ENCODE measurements around the gene ANO9.
"Not testable (repeated sequence)": the region's sequence is repeated elsewhere in the genome, so short reads cannot be mapped to it uniquely, and the experiment has no call there.

Gene ANO9

GRCh38 chr11:403021-403760, 38.6 kb downstream of the ANO9 start:
- DNase-seq (ENCODE audit: low spot score): no peak

DNA sequence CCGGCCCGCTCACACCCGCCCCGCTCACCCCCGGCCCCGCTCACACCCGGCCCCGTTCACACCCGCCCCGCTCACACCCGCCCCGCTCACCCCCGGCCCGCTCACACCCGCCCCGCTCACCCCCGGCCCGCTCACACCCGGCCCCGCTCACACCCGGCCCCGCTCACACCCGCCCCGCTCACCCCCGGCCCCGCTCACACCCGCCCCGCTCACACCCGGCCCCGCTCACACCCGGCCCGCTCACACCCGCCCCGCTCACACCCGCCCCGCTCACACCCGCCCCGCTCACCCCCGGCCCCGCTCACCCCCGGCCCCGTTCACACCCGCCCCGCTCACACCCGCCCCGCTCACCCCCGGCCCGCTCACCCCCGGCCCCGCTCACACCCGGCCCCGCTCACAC, 40.6 kb downstream of the ANO9 start:
- DNase-seq (ENCODE audit: low spot score): not testable (repeated sequence)

- DNase-seq (ENCODE audit: low spot score): no peak
These were observed 41.5 kb downstream of the ANO9 start for GRCh38 chr11:400241-400689.

GRCh38 chr11:399731-400211, 42.0 kb downstream of the ANO9 start:
- no peak for DNase-seq (ENCODE audit: low spot score)

- peak; percentile 45 for DNase-seq (ENCODE audit: low spot score)
These were observed 43.0 kb downstream of the ANO9 start for GRCh38 chr11:398826-399225.

- peak; percentile 47 for DNase-seq (ENCODE audit: low spot score)
These were observed 44.8 kb downstream of the ANO9 start for GRCh38 chr11:396948-397548.

GRCh38 chr11:396511-396947, 45.3 kb downstream of the ANO9 start:
- peak; percentile 45 for DNase-seq (ENCODE audit: low spot score)

- DNase-seq (ENCODE audit: low spot score): no peak
These were observed 45.9 kb downstream of the ANO9 start for GRCh38 chr11:395866-396265.

GRCh38 chr11:394858-395655, 46.8 kb downstream of the ANO9 start:
- no peak for DNase-seq (ENCODE audit: low spot score)

GRCh38 chr11:394034-394857, 47.6 kb downstream of the ANO9 start, which contains the start of gene PKP3:
Gene PKP3, plus strand, starts transcription at chr11:394209. Its CDS starts 84 bp downstream, at chr11:394293.
- no peak for DNase-seq (ENCODE audit: low spot score)

GRCh38 chr11:393219-394033, 48.4 kb downstream of the ANO9 start:
- DNase-seq (ENCODE audit: low spot score): peak; percentile 89

DNA sequence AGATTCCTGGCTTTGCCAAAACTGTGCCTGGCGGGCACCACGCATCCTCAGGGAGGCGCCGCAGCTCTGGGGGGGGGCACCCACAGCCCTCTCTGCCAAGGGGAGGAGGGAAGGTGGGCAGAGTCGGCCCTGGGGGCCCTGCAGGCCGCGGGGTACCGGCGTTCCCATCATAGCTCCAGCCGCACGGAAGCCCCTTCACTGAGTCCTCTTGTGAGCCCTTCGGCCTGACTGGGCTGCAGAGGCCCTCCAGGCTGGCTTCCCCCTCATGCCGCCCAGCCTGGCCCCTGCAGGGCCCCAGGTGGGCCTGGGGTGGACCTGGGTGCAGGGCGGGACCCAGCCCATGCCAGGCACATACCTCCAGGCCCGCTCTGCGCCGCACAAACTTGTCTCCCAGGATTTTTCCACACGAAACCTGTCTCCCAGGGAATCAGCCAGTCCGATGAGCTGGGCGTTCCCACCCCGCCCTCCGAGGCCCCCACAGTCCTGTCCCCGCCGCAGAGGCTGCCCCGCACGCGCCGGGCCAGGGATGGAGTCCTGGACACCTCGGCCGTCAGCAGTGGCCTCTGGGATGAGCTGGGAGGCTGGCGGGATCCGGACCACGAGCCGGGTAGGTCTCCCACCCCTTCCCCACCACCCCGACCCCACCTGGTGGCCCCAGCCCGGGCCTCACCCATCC, 49.6 kb downstream of the ANO9 start:
- DNase-seq (ENCODE audit: low spot score): no peak

DNA sequence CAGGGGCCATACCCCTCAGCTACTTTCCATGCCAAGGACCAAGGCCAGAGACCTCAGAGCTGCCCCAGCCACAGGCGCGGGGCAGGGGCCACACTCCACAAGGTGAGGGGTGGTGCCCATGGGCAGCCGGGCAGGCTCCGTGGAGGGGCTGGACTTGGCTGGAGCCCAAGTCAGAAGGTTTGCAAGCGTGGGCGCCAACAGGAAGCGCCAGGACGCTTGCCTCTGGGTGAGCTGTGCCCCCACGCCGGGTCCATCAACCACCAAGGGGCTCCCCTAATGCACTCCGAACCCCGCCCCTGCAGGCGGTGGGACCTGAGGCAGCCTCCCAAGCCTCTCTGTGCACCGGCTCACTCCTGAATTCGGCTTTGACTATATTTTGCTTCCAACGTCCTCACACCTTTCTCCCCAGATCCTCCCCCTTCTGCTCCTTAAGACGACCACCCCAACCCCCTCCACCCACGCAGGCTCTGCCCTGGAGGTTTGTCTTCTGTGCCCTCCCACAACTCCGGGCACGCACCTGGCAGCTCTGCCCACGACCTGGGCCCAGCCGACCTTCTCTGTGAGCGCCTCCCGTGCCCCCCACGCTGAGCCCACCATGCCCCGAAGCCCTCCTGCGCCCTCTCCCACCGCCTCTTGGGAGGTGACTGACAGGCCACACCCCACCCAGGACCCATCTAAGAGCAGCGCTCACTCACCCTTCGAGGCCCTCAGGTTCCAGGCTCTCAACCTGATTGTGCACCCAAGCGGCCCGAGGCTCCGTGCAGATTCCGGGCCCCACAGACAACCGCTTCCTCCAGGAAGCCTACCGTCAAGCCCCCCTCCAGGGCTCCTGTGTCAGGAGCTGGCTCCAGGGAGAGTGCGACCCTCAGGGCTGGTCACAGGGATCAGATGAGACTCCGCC, 50.4 kb downstream of the ANO9 start:
- no peak for DNase-seq (ENCODE audit: low spot score)

DNA sequence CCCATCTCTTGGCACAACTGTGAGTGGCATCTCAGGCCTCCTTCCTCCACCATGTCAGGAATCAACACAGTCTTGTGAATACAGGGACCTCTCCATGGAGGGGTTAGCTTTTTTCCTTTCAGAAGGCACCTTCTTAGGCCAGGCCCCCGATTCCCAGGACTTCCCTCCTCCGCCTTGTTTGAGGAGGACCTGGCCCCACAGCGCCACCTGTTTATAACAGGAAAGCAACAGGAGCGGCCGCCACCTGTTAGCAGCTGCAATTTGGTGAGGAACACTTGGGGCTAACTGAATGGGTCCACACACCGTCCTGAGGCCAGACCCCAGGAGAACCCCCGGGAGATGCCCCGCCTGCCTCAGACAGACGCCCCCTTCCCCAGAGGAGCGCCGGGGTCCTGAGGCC, 51.6 kb downstream of the ANO9 start:
- DNase-seq (ENCODE audit: low spot score): no peak

GRCh38 chr11:389369-389768, 52.4 kb downstream of the ANO9 start:
- DNase-seq (ENCODE audit: low spot score): not testable (repeated sequence)

GRCh38 chr11:387193-387793, 54.5 kb downstream of the ANO9 start:
- no peak for DNase-seq (ENCODE audit: low spot score)

DNA sequence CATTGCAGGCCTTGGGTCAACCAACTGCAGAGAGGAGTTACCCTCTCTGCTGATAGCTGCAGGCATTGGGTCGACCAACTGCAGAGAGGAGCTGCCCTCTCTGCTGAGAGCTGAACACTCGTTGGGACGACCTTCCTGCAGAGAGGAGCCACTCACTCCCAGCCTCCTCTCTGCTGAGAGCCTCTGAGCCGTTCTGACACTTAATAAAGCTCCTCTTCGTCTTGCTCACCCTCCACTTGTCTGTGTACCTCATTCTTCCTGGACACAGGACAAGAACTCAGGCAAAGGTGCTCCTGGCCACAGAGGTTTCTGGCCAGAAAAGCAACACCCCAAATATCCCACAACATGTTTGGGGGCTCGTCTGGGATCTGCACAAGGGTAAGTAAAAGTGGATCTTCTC, 55.3 kb downstream of the ANO9 start:
- no peak for DNase-seq (ENCODE audit: low spot score)

DNA sequence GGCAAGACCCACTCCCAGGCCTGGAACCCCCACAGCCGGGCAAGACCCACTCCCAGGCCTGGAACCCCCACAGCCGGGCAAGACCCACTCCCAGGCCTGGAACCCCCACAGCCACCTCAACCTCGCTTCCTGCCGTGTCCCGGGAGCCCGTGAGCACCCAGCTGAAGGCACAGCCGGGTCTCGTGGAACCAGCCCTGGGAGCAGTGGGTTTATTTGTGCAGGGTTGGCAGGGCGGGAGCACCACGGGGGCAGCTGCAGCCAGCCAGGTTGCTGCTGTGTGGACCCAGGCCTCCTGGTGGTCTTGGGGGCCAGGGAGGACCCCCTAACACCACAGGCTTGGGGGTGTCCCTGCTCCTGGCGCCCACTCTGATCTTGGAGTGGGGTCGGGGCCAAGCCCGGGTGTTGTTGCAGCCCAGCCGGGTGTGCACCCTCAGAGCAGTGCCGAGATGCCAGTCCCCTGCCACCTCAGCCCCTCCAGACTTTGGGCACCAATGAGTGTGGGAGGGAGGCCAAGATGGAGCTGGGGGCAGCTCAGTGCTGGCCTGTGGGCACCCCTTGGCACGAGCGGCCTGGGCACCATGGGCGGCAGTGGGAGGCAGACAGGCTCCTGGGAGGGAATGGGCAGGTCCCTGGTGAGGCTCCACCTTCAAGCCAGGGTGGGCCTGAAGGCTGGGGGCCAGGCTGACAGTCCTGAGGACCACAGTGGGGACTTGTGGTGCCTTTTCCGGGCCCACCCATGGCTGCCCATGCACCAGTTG, 56.0 kb downstream of the ANO9 start:
- no peak for DNase-seq (ENCODE audit: low spot score)

All from COLO829 (cell line).